Stimulated activated CD4-positive, alpha-beta T cell treated with anti-CD3 and anti-CD28 coated beads, Interleukin-4, amount 100 ng/mL, for 1 hour (primary cell): ENCODE measurements around the gene DUSP28.

Experiments
- DNase-seq: peaks from one replicate; pipeline ENCODE4 v3.0.0-alpha.2; 2020

The DUSP28 gene

GRCh38 chr2:240573516-240574385 lies 13.6 kb downstream of the DUSP28 start:
- no peak for DNase-seq

- no peak for DNase-seq
These were observed 14.4 kb downstream of the DUSP28 start for GRCh38 chr2:240574386-240575100.

DNA sequence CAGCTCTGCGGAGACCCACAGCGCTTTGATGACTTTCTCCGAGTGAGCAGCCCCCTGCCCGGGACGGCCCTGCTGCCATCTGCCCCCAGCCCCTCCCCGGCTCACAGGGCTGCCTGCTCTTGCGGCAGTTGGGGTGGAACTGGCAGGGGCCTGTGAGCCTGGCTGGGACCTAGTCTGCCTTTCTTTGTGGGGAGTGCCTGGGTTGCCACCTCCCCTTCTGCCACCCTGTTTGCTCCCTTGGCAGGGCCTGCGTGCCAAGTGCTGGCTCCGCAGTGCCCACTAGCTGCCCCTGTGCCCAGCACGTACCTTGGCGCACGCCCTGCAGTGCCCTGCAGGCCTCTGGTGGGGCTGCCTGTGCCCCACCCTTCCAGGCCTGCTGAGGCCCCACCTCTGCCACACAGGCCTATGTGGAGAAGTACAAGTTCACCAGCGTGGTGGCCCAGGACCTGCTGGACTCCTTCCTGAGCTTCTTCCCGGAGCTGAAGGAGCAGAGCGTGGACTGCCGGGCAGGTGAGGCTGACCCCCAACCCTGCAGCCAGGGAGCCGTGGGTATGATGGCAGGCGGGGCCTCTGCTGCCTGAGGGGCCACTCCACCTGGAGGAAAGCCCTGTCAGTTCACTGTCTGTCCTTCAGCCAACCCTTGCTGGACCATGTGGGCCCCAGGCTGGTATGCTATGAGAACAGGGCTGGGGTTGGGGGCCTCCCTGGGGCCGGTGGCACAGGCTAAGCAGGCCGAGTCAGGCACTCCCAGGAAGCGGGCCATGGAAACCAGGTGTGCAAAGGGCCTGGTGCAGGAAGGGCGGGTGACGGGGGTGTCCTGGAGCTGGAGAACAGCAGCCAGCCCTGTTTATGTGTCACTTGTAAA lies 15.2 kb downstream of the DUSP28 start:
- DNase-seq: no peak

DNA sequence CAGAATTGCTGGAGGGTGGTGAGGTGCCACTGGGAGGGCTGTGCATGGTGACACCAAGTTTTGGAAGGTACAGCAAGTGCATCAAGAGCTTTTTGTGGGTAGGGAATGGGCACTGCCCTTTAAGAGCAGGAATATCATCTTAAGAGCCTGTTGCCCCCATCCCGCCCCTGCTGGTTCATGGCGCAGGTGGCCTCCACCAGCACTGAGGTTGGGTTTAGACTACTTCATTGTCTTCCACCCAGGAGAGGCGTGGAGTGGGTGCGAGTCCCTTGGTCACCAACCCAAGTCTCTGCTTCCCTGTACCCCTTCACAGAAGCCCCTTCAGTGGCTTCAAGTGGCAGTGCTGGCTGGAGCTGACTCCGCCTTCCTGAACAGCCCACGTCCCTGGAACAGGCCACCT lies 15.9 kb downstream of the DUSP28 start:
- no peak for DNase-seq

- DNase-seq: no peak
These were observed 16.5 kb downstream of the DUSP28 start for GRCh38 chr2:240576436-240577205.

GRCh38 chr2:240577281-240578109 lies 17.3 kb downstream of the DUSP28 start:
- DNase-seq: no peak

GRCh38 chr2:240578110-240578450 lies 17.9 kb downstream of the DUSP28 start:
- DNase-seq: no peak

GRCh38 chr2:240578488-240578887 lies 18.3 kb downstream of the DUSP28 start:
- no peak for DNase-seq

DNA sequence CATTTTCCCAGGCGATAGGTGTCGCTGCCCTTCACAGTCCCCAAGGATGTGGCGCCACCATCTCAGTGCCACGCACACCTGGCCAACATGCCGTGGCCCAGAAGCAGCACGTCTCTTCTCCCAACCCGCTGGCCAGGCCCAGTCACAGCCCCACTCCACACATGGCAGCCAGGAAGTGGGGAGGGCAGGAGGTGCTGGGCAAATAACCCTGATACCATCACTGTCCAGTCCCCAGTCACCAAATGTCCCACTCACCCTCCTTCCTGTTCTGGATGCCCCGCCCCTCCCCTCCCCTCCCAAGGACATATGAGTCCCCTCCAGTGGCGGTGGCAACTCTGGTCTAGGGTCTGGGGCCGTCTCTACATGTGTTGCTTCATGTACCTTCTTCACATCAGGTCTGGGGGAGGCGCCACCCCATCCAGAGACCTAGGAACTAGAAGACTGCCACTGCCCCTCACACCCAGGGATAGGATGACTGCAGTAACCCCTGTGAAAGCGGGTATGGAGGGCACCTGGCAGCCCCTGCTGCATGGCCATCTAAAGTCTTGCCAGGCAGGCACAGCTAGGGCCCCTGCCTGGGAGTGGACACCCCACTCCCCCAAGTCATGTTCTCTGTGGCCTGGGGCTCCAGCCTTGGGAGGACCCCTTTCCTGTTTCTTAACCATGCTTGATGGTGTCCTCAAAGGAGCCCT lies 19.1 kb downstream of the DUSP28 start:
- DNase-seq: no peak

- DNase-seq: peak; percentile 79
These were observed 19.8 kb downstream of the DUSP28 start for GRCh38 chr2:240579771-240580614.

DNA sequence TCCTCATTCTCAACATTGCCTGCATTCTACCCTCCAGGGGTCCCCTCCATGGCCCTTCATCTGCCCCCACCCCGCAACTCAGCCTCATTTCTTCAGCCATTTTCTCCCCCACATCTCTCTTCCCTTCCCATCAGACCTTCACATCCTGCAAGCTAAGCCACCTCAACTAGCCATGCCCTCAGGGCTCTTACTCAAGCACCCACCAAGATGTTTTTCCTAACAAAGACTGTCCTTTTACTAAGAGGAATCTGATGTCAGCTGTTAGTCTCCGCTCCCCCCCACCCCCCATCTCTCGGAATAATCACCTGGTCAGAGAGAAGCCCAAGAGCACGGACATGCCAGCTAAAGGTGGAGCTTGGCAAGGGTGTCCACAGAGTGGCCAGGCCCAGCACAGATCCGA lies 21.7 kb downstream of the DUSP28 start:
- no peak for DNase-seq

- DNase-seq: no peak
These were observed 22.6 kb downstream of the DUSP28 start for GRCh38 chr2:240582781-240583180.

- no peak for DNase-seq
These were observed 23.6 kb downstream of the DUSP28 start for GRCh38 chr2:240583774-240584173.

DNA sequence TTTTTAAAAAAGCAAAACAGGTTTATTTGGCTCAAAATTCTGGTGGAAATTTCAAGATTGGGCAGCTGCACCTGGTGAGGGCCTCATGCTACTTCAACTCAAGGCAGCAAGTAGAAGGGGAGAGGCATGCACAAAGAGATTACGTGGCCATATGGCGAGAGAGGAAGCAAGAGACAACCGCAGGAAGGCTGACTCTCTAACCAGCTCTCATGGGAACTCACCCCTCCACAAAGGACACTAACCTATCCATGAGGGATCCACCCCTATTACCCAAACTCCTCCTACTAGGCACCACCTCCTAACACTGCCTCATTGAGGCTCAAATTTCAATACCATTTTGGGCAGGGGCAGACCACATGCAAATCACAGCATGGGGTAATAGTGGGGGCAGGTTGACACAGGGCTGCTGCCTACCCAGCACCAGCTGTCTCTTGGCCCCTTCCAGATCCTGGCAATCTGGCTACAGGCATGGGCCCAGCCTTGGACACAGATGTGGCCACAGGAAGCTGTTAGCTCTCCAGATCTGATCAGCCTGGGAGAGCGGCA lies 24.4 kb downstream of the DUSP28 start:
- DNase-seq: no peak

- DNase-seq: no peak
These were observed 24.9 kb downstream of the DUSP28 start for GRCh38 chr2:240585101-240585500.

GRCh38 chr2:240585681-240586197 lies 25.6 kb downstream of the DUSP28 start:
- no peak for DNase-seq

- peak; percentile 97 for DNase-seq
These were observed 26.2 kb downstream of the DUSP28 start, which contains the start of gene CAPN10 for GRCh38 chr2:240586198-240586918. CAPN10 (plus strand) TSS chr2:240586734; CDS start chr2:240586912, 178 bp downstream.
